IMR-90 (cell line): ENCODE data around the gene MACF1. TPM values are rescaled to one million over a fixed set of nuclear protein-coding genes. Genes with fewer than 3 reads are reported as not detected.
A peak's percentile ranks its signal among the peaks of the same experiment; 100 is the strongest.

Source experiments
- ATAC-seq: fragments of 200-7000 bp; cut with Tn5 transposase; 2 replicates; pipeline ENCODE4 v1.9.1; 2020; ENCODE audit warnings: low read depth, mild to moderate bottlenecking, moderate library complexity
- BruUV-seq: library from RNA; stranded (reverse); fragments of 400-500 nt; replicated peaks from 2 replicates; lab custom pipeline; 2021; lab: Mats Ljungman, UMichigan
- CTCF ChIA-PET: fragments of 300-600 bp; formaldehyde crosslinking; extraction: SDS; loops from one replicate; lab custom pipeline; 2021; ENCODE audit warnings: antibody characterized with exemption; lab: Yijun Ruan, JAX
- POLR2A ChIA-PET: fragments of 300-600 bp; sonication (Branson Sonifier 250); formaldehyde crosslinking; loops from one replicate; lab custom pipeline; 2022; ENCODE audit warnings: antibody characterized with exemption; ENCODE audit not compliant: unreplicated experiment; lab: Charles Lee
- DNase-seq: peaks from one replicate; pipeline ENCODE4 v3.0.0; 2013
- H2AFZ ChIP-seq: replicated peaks from 2 replicates; pipeline ENCODE3; 2013; ENCODE audit warnings: low read length, mild to moderate bottlenecking; ENCODE audit not compliant: poor library complexity
- H2AK5ac ChIP-seq: 2 replicates; pipeline ENCODE4 v1.6.1; 2013; ENCODE audit warnings: low read depth, low read length, inconsistent platforms
- H2AK9ac ChIP-seq: replicated peaks from 2 replicates; pipeline ENCODE3; 2013; ENCODE audit warnings: mild to moderate bottlenecking, low read depth, low read length, moderate library complexity; ENCODE audit not compliant: poor library complexity
- H2BK120ac ChIP-seq: 2 replicates; pipeline ENCODE4 v1.6.1; 2013; ENCODE audit warnings: low read depth, low read length, inconsistent platforms
- H2BK15ac ChIP-seq: 3 replicates; pipeline ENCODE4 v1.6.1; 2013; ENCODE audit warnings: low read depth, low read length, inconsistent platforms
- H2BK20ac ChIP-seq: 2 replicates; pipeline ENCODE4 v1.6.1; 2013; ENCODE audit warnings: low read depth, mild to moderate bottlenecking, inconsistent platforms, low read length, moderate library complexity
- H2BK5ac ChIP-seq: 2 replicates; pipeline ENCODE4 v1.6.1; 2013; ENCODE audit warnings: mild to moderate bottlenecking, low read depth, low read length, inconsistent platforms; ENCODE audit not compliant: poor library complexity, severe bottlenecking
- H3K14ac ChIP-seq: replicated peaks from 2 replicates; pipeline ENCODE4 v1.6.1; 2013; ENCODE audit warnings: low read depth, low read length, inconsistent platforms
- H3K18ac ChIP-seq: 2 replicates; pipeline ENCODE4 v1.6.1; 2013; ENCODE audit warnings: low read depth, low read length, control low read depth
- H3K23ac ChIP-seq: 2 replicates; pipeline ENCODE4 v1.6.1; 2013; ENCODE audit warnings: low read depth, low read length, inconsistent platforms
- H3K27ac ChIP-seq: 2 replicates; pipeline ENCODE4 v1.5.1; 2013; ENCODE audit warnings: mild to moderate bottlenecking, control low read depth, low read length; ENCODE audit not compliant: insufficient read depth
- H3K27me3 ChIP-seq: 2 replicates; pipeline ENCODE4 v1.6.1; 2013; ENCODE audit warnings: low read length; ENCODE audit not compliant: control insufficient read depth, insufficient read depth
- H3K36me3 ChIP-seq: 2 replicates; pipeline ENCODE4 v1.6.1; 2013; ENCODE audit warnings: low read length, mixed read lengths; ENCODE audit not compliant: control insufficient read depth, insufficient read depth
- H3K4ac ChIP-seq: 2 replicates; pipeline ENCODE4 v1.6.1; 2013; ENCODE audit warnings: low read depth, low read length, inconsistent platforms
- H3K4me1 ChIP-seq: 2 replicates; pipeline ENCODE4 v1.6.1; 2013; ENCODE audit warnings: low read length, mixed read lengths; ENCODE audit not compliant: control insufficient read depth, insufficient read depth
- H3K4me2 ChIP-seq: 2 replicates; pipeline ENCODE4 v1.6.1; 2013; ENCODE audit warnings: low read depth, mild to moderate bottlenecking, control low read depth, low read length, moderate library complexity
- H3K4me3 ChIP-seq: 2 replicates; pipeline ENCODE4 v1.5.1; 2013; ENCODE audit warnings: low read depth, mild to moderate bottlenecking, control low read depth, low read length, moderate library complexity; ENCODE audit not compliant: insufficient read depth
- H3K56ac ChIP-seq: 2 replicates; pipeline ENCODE4 v1.6.1; 2013; ENCODE audit warnings: low read length, inconsistent platforms; ENCODE audit not compliant: insufficient read depth; ENCODE audit errors: extremely low read depth
- H3K79me1 ChIP-seq, 2 experiments: 2 replicates each; pipeline ENCODE4 v1.6.1; 2013; ENCODE audit warnings: low read length in 2 of 2, inconsistent platforms in 1 of 2, low read depth in 1 of 2
- H3K9ac ChIP-seq: 2 replicates; pipeline ENCODE4 v1.6.1; 2013; ENCODE audit warnings: low read depth, low read length, control low read depth
- H3K9me1 ChIP-seq: 2 replicates; pipeline ENCODE4 v1.6.1; 2013; ENCODE audit warnings: low read length, inconsistent platforms; ENCODE audit not compliant: insufficient read depth
- H3K9me3 ChIP-seq: 2 replicates; pipeline ENCODE4 v1.6.1; 2013; ENCODE audit warnings: low read length; ENCODE audit not compliant: control insufficient read depth, insufficient read depth
- H4K20me1 ChIP-seq: 2 replicates; pipeline ENCODE4 v1.6.1; 2013; ENCODE audit warnings: low read length, inconsistent platforms; ENCODE audit not compliant: insufficient read depth
- H4K5ac ChIP-seq: 2 replicates; pipeline ENCODE4 v1.6.1; 2013; ENCODE audit warnings: mild to moderate bottlenecking, low read depth, low read length, control low read depth
- H4K8ac ChIP-seq, 2 experiments: 2 replicates each; pipeline ENCODE4 v1.6.1; 2013; ENCODE audit warnings: low read depth in 2 of 2, low read length in 2 of 2, control low read depth in 1 of 2, inconsistent platforms in 1 of 2
- H4K91ac ChIP-seq: 2 replicates; pipeline ENCODE4 v1.6.1; 2013; ENCODE audit warnings: low read depth, low read length, inconsistent platforms; ENCODE audit not compliant: insufficient read depth
- CEBPB ChIP-seq: IDR thresholded peaks from 2 replicates; pipeline ENCODE4 v1.6.1; 2012; ENCODE audit warnings: low read depth, low read length, improper control_type of control experiment
- CHD1 ChIP-seq: IDR thresholded peaks from 2 replicates; pipeline ENCODE4 v1.6.1; 2012; ENCODE audit warnings: low read depth, low read length, improper control_type of control experiment
- FOS ChIP-seq: fragments of 150-350 bp; IDR thresholded peaks from 2 replicates; pipeline ENCODE4 v1.6.1; 2016; ENCODE audit warnings: low read depth, low read length
- MAFK ChIP-seq: IDR thresholded peaks from 2 replicates; pipeline ENCODE4 v1.6.1; 2012; ENCODE audit warnings: low read depth, low read length, improper control_type of control experiment
- MAZ ChIP-seq: IDR thresholded peaks from 2 replicates; pipeline ENCODE4 v1.6.1; 2012; ENCODE audit warnings: low read depth, mild to moderate bottlenecking, low read length, improper control_type of control experiment, moderate library complexity, borderline replicate concordance
- MXI1 ChIP-seq: IDR thresholded peaks from 2 replicates; pipeline ENCODE4 v1.6.1; 2012; ENCODE audit warnings: low read depth, mild to moderate bottlenecking, low read length, moderate library complexity, borderline replicate concordance
- NFE2L2 ChIP-seq: fragments of 150-350 bp; IDR thresholded peaks from 2 replicates; pipeline ENCODE4 v1.6.1; 2016; ENCODE audit warnings: low read depth, mild to moderate bottlenecking, low read length
- RAD21 ChIP-seq: IDR thresholded peaks from 2 replicates; pipeline ENCODE4 v1.6.1; 2012; ENCODE audit warnings: low read length, improper control_type of control experiment
- RCOR1 ChIP-seq: IDR thresholded peaks from 2 replicates; pipeline ENCODE4 v1.6.1; 2012; ENCODE audit warnings: mild to moderate bottlenecking, low read length, improper control_type of control experiment; ENCODE audit not compliant: insufficient replicate concordance
- RFX5 ChIP-seq: IDR thresholded peaks from 2 replicates; pipeline ENCODE4 v1.8.0; 2012; ENCODE audit warnings: low read depth, mild to moderate bottlenecking, low read length, moderate library complexity
- SMC3 ChIP-seq: fragments of 150-350 bp; IDR thresholded peaks from 2 replicates; pipeline ENCODE4 v1.6.1; 2016; ENCODE audit warnings: low read depth, mild to moderate bottlenecking, antibody characterized with exemption, low read length, moderate library complexity
- WGBS, 2 experiments: methylation state at CpG; one replicate each; pipeline versions ENCODE4 v1.1.5 to v1.1.7; 2013; ENCODE audit warnings: missing lambda C conversion rate in 2 of 2; ENCODE audit not compliant: insufficient read length in 1 of 2; ENCODE audit errors: extremely low coverage in 2 of 2; 5-methylcytosine and 5-hydroxymethylcytosine counted together
- dilution Hi-C: fragments of 300-500 bp; cut with HindIII; formaldehyde crosslinking; loops from one replicate; pipeline ENCODE4 v1.14.3; 2018; ENCODE audit warnings: low sequenced_read_pairs; ENCODE audit not compliant: unreplicated experiment
- in situ Hi-C: fragments of 300-500 bp; cut with MboI; formaldehyde crosslinking; loops from 3 replicates; pipeline ENCODE4 v1.14.3; 2019; ENCODE audit warnings: low sequenced_read_pairs, inconsistent platforms, mixed read lengths
- intact Hi-C: fragments of 100-400 bp; cut with micrococcal nuclease; formaldehyde crosslinking; loops from 2 replicates; pipeline ENCODE4 v1.10.0; 2022
- polyA plus RNA-seq, 3 experiments: library from polyadenylated mRNA; depleted of rRNA; stranded (reverse); fragments of >200 nt; gene quantifications; 2 replicates each; pipeline ENCODE4 v1.2.3, GENCODE V29; 2012; ENCODE audit warnings: low replicate concordance in 1 of 3
- total RNA-seq: library from RNA; depleted of rRNA; stranded (reverse); fragments of >200 nt; gene quantifications from 2 replicates; pipeline ENCODE4 v1.2.3, GENCODE V29; 2012
- TF ChIP-seq, protein P1 (sequence below): conservative IDR thresholded peaks from 2 replicates; pipeline ENCODE4 v1.5.1; 2012; ENCODE audit warnings: mild to moderate bottlenecking, low read depth, low read length, improper control_type of control experiment

The MACF1 gene
- total and polyA plus RNA-seq, 2 of the 4 experiments (the other 2 are of a cell fraction), result 67.6 to 369 TPM

GRCh38 chr1:39177706-39178105 is 26.8 kb upstream of the MACF1 start:
- Histone ChIP-seq H3K9ac (peak overlapping the region; percentile 13; the same call in 1 of the 2 replicates), H3K4me3 (no peak overlapping the region), H2AK9ac (no peak overlapping the region), H3K27ac (peak overlapping the region; percentile 42), H3K4ac (peak overlapping the region; percentile 44; the same call in 1 of the 2 replicates), H3K79me1 (peaks cover 14 to 62% of the 10 kb centered on the region in 2 experiments), H4K20me1 (peaks cover 9% of the 10 kb centered on the region), H3K4me2 (peak overlapping the region; percentile 17; the same call in 1 of the 2 replicates), H3K4me1 (peaks cover 25% of the 10 kb centered on the region), H2BK15ac (0 out of 3 replicates have a peak overlapping the region, but pooled peaks have one; percentile 22), H2BK20ac (peak overlapping the region; percentile 27; the same call in 1 of the 2 replicates), H3K23ac (peak overlapping the region; percentile 39; the same call in 1 of the 2 replicates), H2AFZ (no peak overlapping the region), H3K9me1 (peaks cover 16% of the 10 kb centered on the region), H4K91ac (peak overlapping the region; percentile 17; the same call in 1 of the 2 replicates), H3K56ac (peak overlapping the region; percentile 7), H4K8ac (peak overlapping the region; percentile 36 to 53; a peak in 3 of 4 replicates), H2AK5ac (peak overlapping the region; percentile 74), H3K9me3 (no peaks in the 10 kb centered on the region), H3K14ac (peak overlapping the region; percentile 67), H3K27me3 (no peaks in the 10 kb centered on the region), H4K5ac (peak overlapping the region; percentile 86; the same call in 1 of the 2 replicates), H3K18ac (peak overlapping the region; percentile 71; the same call in 1 of the 2 replicates), H2BK120ac (peak overlapping the region; percentile 77), H3K36me3 (no peaks in the 10 kb centered on the region), H2BK5ac (peak overlapping the region; percentile 88)
- ChIA-PET POLR2A (no interaction called here), CTCF (interaction anchor here (0.6 kb wide), 1 partner anchor 112 kb away, joined by 3 read pairs; no protein-coding TSS in a partner anchor)
- no peak for ATAC-seq
- intact Hi-C loops, result loop anchor here (2.0 kb wide), 1 partner anchor 35 kb away; no protein-coding TSS in a partner anchor
- BruUV-seq, result no TSS peak
- TF ChIP-seq NFE2L2, result no peak
- no peak for TF ChIP-seq MAFK
- TF ChIP-seq FOS, result no peak
- no peak for TF ChIP-seq SMC3
- TF ChIP-seq MAZ, result no peak
- no peak for TF ChIP-seq RCOR1
- TF ChIP-seq RAD21, result no peak
- TF ChIP-seq, protein P1, sequence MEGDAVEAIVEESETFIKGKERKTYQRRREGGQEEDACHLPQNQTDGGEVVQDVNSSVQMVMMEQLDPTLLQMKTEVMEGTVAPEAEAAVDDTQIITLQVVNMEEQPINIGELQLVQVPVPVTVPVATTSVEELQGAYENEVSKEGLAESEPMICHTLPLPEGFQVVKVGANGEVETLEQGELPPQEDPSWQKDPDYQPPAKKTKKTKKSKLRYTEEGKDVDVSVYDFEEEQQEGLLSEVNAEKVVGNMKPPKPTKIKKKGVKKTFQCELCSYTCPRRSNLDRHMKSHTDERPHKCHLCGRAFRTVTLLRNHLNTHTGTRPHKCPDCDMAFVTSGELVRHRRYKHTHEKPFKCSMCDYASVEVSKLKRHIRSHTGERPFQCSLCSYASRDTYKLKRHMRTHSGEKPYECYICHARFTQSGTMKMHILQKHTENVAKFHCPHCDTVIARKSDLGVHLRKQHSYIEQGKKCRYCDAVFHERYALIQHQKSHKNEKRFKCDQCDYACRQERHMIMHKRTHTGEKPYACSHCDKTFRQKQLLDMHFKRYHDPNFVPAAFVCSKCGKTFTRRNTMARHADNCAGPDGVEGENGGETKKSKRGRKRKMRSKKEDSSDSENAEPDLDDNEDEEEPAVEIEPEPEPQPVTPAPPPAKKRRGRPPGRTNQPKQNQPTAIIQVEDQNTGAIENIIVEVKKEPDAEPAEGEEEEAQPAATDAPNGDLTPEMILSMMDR, result no peak
- TF ChIP-seq RFX5, result no peak
- no peak for TF ChIP-seq CHD1
- TF ChIP-seq MXI1, result no peak
- no peak for TF ChIP-seq CEBPB
- no peak for DNase-seq
- in situ Hi-C loops, result no loop called here
- dilution Hi-C loops, result no loop called here
- 100% methylated on average over 1 of the region's 3 CpGs; no CpG with 5 or more reads in 1 of the 2 experiments for WGBS, 2 experiments
